Stimulated activated CD4-positive, alpha-beta T cell treated with anti-CD3 and anti-CD28 coated beads, Interleukin-1b, Interleukin-23, amount 100 ng/mL, for 1 hour (primary cell): ENCODE data around the gene CCDC188.
"Not testable (repeated sequence)": the region's sequence is repeated elsewhere in the genome, so short reads cannot be mapped to it uniquely, and the experiment has no call there.

Experiments used
- DNase-seq, 2 donors: peaks; one replicate each; pipeline ENCODE4 v3.0.0-alpha.2; 2020; ENCODE audit warnings: low read depth in 2 of 2

Gene CCDC188

DNA sequence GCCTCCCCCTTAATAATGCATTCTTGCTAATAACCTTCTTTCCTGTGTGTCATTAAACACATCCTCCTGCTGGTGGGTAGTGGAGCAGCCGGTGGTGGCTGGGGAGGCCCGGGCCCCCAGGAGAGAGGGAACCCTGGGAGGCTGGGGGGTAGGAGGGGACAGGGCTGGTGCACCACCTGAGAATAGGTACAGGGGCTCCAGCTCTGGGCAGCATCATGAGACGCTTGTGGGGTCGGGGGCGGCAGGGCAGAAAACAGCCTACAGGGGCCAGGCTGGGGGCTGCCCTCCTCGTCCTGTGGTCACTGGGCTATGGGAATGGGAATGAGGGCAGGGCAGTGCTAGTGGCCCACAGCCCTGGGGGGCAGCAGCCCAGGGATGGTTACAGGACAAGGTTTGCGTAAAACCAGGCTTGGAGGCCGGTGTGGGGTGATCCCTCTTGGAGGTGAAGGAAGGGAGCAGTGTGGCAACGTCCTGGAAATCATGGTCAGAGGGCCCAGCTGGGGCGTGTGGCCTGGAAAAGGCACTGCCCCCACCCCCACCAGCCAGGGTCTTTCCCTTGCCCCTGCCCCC lies 18.5 kb upstream of the CCDC188 start:
- no peak for DNase-seq

- DNase-seq: no peak
These were observed 16.9 kb upstream of the CCDC188 start for GRCh38 chr22:20167643-20168322.

- no peak for DNase-seq
These were observed 15.8 kb upstream of the CCDC188 start for GRCh38 chr22:20166703-20167102.

- DNase-seq: no peak
These were observed 15.1 kb upstream of the CCDC188 start for GRCh38 chr22:20165913-20166312.

GRCh38 chr22:20165421-20165820 lies 14.6 kb upstream of the CCDC188 start:
- DNase-seq: no peak

- DNase-seq: no peak
These were observed 14.0 kb upstream of the CCDC188 start for GRCh38 chr22:20164863-20165262.

- no peak for DNase-seq
These were observed 9.2 kb upstream of the CCDC188 start for GRCh38 chr22:20160041-20160440.

DNA sequence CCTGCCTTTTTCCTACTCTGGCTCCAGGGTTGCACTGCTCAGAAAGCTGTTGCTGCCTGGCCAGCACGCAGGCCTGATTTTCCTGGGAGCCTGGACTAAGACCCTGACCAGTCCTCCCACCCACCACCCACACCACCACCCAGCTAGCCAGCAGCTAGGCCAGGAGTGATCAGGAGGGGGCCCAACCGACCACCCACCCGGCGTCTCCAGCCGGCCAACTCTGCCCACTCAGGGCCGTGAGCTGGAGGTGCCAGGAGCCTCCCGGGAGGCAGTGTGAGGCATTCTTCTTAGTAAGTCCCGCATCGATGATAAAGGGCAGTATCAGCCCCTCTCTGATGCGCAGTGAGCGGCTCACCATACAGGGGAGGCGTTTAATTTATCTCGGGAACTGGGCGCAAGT lies 8.7 kb upstream of the CCDC188 start:
- DNase-seq: not testable (repeated sequence)

DNA sequence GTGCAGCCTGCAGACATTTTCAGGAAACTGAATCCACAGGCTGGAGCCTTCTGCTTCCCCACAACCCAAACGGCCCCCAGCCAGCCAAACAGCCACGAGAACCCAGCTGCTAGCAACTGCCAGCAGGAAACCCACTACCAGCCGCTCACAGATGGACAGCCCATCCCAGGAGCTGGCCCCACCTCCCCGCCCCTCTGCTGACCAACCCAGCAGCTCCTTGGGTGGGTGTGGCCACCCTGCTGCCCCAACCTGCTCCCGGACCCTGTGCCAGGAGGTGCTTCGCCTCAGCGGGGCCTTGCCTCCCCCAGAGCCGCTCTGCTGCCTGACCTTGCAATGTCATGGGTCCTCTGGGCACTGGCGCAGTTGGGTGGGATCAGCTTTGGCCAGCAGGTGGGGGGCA lies 8.2 kb upstream of the CCDC188 start:
- DNase-seq: no peak

- no peak for DNase-seq
These were observed 7.7 kb upstream of the CCDC188 start for GRCh38 chr22:20158391-20159036.

- no peak for DNase-seq
These were observed 6.8 kb upstream of the CCDC188 start for GRCh38 chr22:20157430-20158183.

DNA sequence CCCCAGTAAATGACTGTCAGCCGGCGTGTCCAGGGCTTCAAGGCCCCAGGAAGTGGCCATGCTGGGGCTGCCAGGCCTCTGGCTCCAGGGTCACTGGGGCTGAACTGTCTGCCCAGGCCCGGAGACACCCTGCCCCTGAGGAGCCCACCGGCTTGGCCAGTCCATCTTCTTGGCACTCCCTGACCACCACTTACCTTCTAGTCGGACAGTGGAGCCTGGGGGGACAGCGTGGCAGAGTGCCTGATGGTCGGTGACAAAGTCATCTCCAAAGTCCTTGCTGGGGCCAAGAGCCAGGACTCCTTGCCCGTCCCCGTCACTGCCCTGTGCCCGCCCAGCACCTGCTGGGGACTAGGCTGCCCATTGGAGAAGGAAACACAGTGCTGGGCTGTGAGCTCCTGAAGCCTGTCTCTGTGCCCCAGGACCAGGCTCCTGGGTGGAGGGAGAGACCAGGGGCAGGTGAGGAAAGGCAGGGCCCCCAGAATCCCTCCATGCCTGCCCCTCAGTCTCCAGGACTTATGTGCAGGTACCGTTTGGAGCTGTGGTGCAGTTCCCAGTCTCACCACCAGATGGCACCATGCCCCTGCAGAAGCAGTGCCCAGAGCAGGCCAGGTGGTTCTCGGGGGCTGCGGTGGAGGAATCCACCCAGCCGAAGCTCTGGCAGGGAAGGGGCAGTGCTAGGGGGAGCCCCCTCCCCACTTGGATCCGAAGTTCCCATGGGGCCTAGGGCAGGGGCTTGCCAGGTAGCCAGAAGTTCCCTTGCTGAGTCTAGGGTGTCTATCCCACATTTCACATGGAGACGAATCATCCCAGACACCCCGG lies 6.0 kb upstream of the CCDC188 start:
- peak; percentile 71 to 92 for DNase-seq

- no peak for DNase-seq
These were observed 5.2 kb upstream of the CCDC188 start for GRCh38 chr22:20156042-20156389.

DNA sequence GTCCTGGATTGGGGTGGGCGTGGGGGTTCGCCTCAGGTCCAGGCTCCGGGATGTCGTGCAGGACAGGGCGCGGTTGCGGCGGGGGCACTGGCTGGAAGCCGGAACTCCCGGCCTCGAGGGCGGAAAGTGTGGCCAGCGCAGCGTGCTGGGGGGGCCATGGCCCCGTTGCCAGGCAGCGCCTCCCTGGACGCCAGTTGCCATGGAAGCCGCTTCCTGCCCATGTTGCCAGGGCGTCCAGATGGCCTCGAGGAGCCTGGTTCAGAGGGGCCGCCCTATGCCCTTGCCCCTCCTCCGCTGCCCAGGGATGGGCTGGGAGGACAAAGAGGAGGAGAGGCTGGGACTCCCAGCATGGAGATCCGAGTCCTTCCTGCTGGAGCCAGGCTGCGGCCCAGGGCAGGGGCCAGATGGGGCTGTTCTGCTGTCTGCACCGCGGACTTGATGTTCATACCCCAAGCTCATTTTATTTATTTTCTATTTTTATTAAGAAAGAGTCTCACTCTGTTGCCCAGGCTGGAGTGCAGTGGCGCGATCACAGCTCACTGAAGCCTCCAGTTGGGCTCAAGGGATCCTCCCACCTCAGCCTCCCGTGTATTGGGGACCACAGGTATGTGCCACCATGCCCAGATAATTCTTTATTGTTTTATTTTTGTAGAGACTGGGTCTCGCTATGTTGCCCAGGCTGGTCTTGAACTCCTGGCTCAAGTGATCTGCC lies 4.6 kb upstream of the CCDC188 start:
- DNase-seq: no peak

DNA sequence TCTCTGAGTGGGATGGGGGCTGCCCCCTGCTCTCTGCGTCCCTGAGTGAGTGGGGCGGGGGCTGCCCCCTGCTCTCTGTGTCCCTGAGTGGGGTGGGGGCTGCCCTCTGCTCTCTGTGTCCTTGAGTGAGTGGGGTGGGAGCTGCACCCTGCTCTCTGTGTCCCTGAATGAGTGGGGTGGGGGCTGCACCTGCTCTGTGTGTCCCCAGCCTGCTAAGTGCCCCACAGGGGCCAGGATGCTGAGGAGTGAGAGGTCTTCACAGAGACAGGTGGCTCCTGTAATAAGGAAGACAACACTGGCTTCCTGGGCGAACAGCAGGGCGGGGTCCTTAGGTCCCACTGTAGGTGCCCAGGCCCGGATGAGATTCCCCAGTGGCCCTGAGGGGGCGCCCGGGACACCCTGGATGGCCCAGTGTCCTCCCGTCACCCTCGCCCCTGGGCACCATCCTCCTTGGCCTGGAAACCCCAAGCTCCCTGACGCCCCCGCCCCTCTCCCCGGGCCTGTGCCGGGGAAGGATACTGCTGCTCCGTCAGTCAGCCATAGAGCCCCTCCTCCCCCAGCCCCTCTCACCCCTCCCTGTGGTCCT lies 3.8 kb upstream of the CCDC188 start:
- no peak for DNase-seq

- DNase-seq: no peak
These were observed 3.1 kb upstream of the CCDC188 start for GRCh38 chr22:20153945-20154344.

- DNase-seq: no peak
These were observed 1.6 kb upstream of the CCDC188 start for GRCh38 chr22:20152464-20152890.

- no peak for DNase-seq
These were observed 377 bp upstream of the CCDC188 start for GRCh38 chr22:20151276-20151588.

DNA sequence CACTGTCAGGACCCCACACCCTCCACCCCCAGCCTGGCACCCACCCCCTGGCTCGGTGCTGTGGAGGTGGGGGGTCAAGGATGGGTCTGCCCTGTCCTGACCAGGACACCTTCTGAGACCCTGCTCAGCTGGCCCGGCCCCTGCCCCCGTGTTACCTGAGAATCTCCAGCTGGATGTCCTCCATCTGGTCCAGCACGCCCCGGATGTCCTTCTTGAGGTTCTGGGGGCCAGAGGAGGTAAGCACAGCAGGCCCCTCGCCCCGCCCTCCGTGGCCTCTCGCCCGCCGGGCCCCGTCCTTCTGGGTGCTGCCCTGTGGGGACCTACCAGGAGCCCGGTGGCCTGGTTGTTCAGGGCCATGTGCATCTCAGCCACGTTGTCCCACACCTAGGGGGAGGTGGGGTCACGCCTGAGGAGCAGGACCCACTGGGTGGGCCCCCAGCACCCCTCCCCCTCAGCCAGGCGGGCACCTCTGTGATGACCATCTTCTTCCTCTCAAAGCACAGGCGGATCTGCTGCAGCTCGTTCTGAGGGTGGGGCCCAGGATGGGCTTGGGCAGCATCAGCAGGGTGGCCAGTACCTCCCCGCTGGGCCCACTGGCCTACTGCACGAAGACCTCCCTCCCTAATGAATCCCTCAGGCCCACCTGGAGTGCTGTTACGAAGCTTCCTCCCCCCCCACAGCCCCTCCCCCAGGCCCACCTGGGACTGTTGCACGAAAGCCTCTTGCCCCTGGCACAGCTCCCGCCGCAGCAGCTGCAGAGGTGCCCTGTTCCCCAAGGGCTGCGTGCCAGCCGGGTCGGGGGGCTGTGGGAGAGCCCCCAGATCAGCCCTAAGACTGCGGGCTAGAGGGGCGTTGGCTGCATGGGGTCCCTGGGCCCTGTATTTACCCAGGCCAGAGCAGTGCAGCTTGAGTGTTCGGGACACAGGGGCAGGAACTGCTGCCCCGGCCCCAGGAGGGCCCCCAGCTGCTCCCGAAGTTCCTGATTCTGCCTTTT lies 1.3 kb downstream of the CCDC188 start:
- no peak for DNase-seq

- no peak for DNase-seq
These were observed 2.4 kb downstream of the CCDC188 start for GRCh38 chr22:20148414-20148813.
